Loucy (cell line): ENCODE measurements around the gene ARMH3.

Experiments used
- EZH2phosphoT487 ChIP-seq: fragments of 200-600 bp; IDR thresholded peaks from 2 replicates; pipeline ENCODE4 v1.6.1; 2018; ENCODE audit warnings: antibody characterized with exemption, mild to moderate bottlenecking, moderate library complexity, borderline replicate concordance
- TF ChIP-seq, protein P1 (sequence below): fragments of 200-600 bp; sonication (generic); conservative IDR thresholded peaks from 2 replicates; pipeline ENCODE4 v1.5.1; 2014; ENCODE audit warnings: mild to moderate bottlenecking, antibody characterized with exemption, low read length

DNA sequence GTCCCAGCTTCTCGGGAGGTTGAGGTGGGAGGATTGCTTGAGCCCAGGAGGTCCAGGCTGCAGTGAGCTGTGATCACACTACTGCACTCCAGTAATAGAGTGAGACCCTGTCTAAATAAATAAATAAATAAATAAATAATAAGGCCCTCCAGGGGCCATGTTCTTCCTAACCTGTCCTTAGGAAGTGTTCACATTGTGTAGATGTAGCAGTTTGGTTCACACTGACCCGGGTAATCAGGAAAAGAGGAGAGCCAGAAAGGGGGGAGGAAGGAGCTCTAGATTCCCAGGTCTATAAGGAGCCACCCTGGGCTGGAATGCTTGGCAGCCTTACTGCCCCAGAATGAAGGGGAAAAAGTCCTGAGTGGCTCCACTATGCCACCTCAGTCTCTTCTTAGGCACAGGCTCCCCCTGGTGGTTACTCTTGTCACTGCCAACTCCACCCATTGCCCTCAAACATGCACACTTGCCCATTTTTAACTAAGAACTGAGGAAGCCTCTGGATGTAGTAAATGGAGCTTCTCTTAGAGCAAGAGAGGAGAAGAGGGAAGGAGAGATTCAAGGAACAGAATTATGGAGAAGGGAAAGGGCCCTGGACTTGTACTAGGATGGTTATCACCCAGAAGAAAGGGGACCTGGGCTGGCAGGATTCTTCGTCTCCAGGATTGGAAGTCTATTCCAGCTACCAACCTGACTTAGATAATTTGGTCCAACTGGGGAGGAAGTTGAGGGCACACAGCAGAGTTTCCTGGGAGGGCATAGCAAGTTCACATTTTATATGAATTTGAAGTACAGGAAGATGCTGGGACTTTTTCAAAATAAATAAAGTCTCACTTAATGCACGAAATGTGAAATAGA lies 16.9 kb upstream of the ARMH3 start:
- TF ChIP-seq EZH2phosphoT487 = no peak
- TF ChIP-seq, protein P1, sequence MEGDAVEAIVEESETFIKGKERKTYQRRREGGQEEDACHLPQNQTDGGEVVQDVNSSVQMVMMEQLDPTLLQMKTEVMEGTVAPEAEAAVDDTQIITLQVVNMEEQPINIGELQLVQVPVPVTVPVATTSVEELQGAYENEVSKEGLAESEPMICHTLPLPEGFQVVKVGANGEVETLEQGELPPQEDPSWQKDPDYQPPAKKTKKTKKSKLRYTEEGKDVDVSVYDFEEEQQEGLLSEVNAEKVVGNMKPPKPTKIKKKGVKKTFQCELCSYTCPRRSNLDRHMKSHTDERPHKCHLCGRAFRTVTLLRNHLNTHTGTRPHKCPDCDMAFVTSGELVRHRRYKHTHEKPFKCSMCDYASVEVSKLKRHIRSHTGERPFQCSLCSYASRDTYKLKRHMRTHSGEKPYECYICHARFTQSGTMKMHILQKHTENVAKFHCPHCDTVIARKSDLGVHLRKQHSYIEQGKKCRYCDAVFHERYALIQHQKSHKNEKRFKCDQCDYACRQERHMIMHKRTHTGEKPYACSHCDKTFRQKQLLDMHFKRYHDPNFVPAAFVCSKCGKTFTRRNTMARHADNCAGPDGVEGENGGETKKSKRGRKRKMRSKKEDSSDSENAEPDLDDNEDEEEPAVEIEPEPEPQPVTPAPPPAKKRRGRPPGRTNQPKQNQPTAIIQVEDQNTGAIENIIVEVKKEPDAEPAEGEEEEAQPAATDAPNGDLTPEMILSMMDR = peak; percentile 93
